Thoracic aorta (tissue), 2 donors: ENCODE measurements around the gene ATP1A2. TPM values are rescaled to one million over a fixed set of nuclear protein-coding genes. Genes with fewer than 3 reads are reported as not detected.

Source experiments
- ATAC-seq: fragments of 150-250 bp; one replicate; pipeline ENCODE4 v1.8.0; 2017; ENCODE audit warnings: low read depth; ENCODE audit not compliant: insufficient number of reproducible peaks, low FRiP score
- DNase-seq: peaks from one replicate; pipeline ENCODE4 v3.0.0-alpha.2; 2020; ENCODE audit warnings: low spot score
- H3K27ac ChIP-seq, 2 donors: fragments of 200-600 bp; sonication (generic); 1 replicate in 1 of 2; 2 replicates in 1 of 2; pipeline ENCODE4 v1.5.1; 2016; ENCODE audit warnings: mild to moderate bottlenecking in 2 of 2, moderate library complexity in 2 of 2
- H3K27me3 ChIP-seq: fragments of 200-600 bp; sonication (generic); replicated peaks from 2 replicates; pipeline ENCODE4 v1.6.0; 2016; ENCODE audit warnings: mild to moderate bottlenecking; ENCODE audit not compliant: insufficient read depth
- H3K36me3 ChIP-seq: fragments of 200-600 bp; sonication (generic); one replicate; pipeline ENCODE4 v1.5.1; 2016
- H3K4me1 ChIP-seq, 2 donors: fragments of 200-600 bp; sonication (generic); 1 replicate in 1 of 2; 2 replicates in 1 of 2; pipeline versions ENCODE4 v1.5.1 to v1.6.0; 2016; ENCODE audit warnings: low read depth in 2 of 2, mild to moderate bottlenecking in 1 of 2; ENCODE audit not compliant: control insufficient read depth in 1 of 2
- H3K4me3 ChIP-seq: fragments of 200-600 bp; sonication (generic); 2 replicates; pipeline ENCODE4 v1.5.1; 2016; ENCODE audit warnings: mild to moderate bottlenecking
- H3K9me3 ChIP-seq: fragments of 200-600 bp; sonication (generic); 2 replicates; pipeline ENCODE4 v1.5.1; 2016
- total RNA-seq, 2 donors: library from RNA; depleted of rRNA; stranded (reverse); fragments of >200 nt; gene quantifications; one replicate each; pipeline versions ENCODE4 v1.1.0 to v1.2.3, GENCODE V29; 2016
- TF ChIP-seq, protein P1 (sequence below): fragments of 200-600 bp; sonication (generic); IDR thresholded peaks from one replicate; pipeline ENCODE4 v1.5.1; 2019; ENCODE audit warnings: antibody characterized with exemption

Gene ATP1A2
- total RNA-seq, 2 donors from 2014 or later = 86.0 to 146 TPM

DNA sequence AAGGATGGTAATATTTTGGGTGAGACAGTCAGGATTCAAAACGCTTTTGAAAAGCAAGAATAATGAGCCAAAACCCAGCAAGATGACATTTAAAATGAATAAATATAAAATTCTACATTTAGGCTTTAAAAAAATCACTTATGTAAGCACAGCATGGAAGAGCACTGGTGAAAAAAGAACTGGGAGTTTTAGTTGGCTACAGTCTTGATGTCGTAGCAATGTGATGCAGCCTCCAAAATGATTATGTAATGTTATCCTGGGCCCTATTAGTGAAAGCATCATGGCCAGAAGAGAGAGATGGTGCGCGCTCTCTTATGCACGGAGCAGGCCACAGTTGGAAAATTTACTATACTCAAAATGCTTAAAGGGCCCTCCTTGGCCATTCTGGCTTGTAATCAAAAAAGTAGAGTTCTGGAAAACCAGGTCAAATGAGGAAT, 29.1 kb upstream of the ATP1A2 start:
- Histone ChIP-seq H3K9me3 (no peaks in the 10 kb centered on the region), H3K4me1 (peaks cover 18 to 35% of the 10 kb centered on the region in 2 donors), H3K27ac (peak overlapping the region; percentile 87 to 89), H3K4me3 (peak overlapping the region; percentile 37), H3K36me3 (peaks cover 6% of the 10 kb centered on the region), H3K27me3 (no peaks in the 10 kb centered on the region)
- TF ChIP-seq, protein P1, sequence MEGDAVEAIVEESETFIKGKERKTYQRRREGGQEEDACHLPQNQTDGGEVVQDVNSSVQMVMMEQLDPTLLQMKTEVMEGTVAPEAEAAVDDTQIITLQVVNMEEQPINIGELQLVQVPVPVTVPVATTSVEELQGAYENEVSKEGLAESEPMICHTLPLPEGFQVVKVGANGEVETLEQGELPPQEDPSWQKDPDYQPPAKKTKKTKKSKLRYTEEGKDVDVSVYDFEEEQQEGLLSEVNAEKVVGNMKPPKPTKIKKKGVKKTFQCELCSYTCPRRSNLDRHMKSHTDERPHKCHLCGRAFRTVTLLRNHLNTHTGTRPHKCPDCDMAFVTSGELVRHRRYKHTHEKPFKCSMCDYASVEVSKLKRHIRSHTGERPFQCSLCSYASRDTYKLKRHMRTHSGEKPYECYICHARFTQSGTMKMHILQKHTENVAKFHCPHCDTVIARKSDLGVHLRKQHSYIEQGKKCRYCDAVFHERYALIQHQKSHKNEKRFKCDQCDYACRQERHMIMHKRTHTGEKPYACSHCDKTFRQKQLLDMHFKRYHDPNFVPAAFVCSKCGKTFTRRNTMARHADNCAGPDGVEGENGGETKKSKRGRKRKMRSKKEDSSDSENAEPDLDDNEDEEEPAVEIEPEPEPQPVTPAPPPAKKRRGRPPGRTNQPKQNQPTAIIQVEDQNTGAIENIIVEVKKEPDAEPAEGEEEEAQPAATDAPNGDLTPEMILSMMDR = no peak
- ATAC-seq = peak; percentile 59
- DNase-seq = no peak

DNA sequence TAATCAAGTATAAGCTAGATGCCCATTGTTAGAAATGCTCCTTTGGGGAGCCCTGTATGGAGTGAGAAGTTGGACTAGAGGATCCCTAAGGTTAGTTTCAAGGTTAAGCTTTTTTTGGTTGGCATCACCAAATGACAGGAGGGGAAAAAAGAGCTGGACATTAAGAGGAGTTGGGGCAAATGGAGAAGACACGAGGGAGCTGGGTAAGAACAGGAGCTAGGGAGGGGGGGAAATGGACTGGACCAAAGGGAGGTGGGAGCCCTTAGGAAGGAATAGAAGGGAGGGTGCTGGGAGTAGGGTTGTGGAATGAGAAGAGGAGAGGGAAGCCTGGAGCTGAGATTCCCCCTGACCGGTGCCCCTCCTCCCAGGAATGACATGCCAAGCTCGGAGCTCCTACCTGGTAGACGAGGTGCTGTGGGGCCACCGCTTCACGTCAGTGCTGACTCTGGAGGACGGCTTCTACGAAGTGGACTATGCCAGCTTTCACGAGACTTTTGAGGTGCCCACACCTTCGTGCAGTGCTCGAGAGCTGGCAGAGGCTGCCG, 28.4 kb upstream of the ATP1A2 start:
- Histone ChIP-seq H3K27me3 (no peaks in the 10 kb centered on the region), H3K4me1 (peaks cover 18 to 33% of the 10 kb centered on the region in 2 donors), H3K36me3 (peaks cover 13% of the 10 kb centered on the region), H3K4me3 (no peak overlapping the region), H3K9me3 (no peaks in the 10 kb centered on the region), H3K27ac (peak overlapping the region; percentile 87 to 89)
- TF ChIP-seq, protein P1 = no peak
- DNase-seq = no peak
- no peak for ATAC-seq

DNA sequence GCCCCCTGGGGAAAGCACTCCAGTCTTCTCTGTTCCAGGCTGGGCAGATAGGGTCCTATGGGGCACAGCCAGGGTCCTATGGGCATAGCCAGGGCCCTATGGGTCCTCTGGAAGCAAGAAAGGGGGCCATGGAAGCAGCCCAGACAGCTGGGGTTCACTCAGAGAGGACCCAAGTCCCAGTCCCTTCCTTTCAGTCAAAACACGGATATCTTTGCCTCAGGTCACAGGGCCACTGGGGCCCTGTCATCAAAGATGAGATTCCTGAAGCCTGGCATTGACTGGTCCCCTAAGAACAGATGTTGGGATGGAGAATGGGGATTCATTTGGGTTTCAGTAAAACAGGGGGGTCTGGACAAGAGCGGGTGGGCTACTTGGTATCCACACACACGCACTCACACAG, 25.7 kb upstream of the ATP1A2 start:
- Histone ChIP-seq H3K36me3 (peaks cover 31% of the 10 kb centered on the region), H3K4me1 (peaks cover 13 to 29% of the 10 kb centered on the region in 2 donors), H3K9me3 (no peaks in the 10 kb centered on the region), H3K4me3 (no peak overlapping the region), H3K27ac (no peak overlapping the region), H3K27me3 (no peaks in the 10 kb centered on the region)
- ATAC-seq (no peak), DNase-seq (no peak)
- TF ChIP-seq, protein P1 = no peak

DNA sequence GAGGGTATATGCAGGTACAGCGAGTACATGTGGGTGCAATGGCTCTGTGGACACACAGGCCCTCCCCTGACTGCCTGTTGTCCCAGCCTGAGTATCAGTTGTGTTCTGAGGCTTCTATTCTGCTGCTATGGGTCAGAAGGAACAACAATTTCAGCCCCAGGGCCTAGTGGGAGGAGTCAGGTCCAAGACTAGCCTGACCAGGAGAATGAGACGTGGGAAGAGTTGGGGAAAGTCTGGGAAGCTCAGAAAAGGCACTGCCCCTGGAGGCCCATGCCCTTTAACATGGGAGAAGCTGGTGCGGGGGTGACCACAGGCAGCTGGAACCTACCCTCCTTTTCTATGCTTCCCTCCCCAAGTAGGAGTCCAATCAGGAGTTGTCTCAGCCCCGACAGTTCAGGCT, 24.8 kb upstream of the ATP1A2 start:
- no peaks in the 10 kb centered on the region for H3K27me3 ChIP-seq
- H3K27ac ChIP-seq = no peak overlapping the region
- H3K9me3 ChIP-seq = no peaks in the 10 kb centered on the region
- no peak overlapping the region for H3K4me3 ChIP-seq
- H3K36me3 ChIP-seq = peaks cover 31% of the 10 kb centered on the region
- DNase-seq = no peak
- H3K4me1 ChIP-seq = peaks cover 5 to 29% of the 10 kb centered on the region in 2 donors
- TF ChIP-seq, protein P1 = no peak
- no peak for ATAC-seq

DNA sequence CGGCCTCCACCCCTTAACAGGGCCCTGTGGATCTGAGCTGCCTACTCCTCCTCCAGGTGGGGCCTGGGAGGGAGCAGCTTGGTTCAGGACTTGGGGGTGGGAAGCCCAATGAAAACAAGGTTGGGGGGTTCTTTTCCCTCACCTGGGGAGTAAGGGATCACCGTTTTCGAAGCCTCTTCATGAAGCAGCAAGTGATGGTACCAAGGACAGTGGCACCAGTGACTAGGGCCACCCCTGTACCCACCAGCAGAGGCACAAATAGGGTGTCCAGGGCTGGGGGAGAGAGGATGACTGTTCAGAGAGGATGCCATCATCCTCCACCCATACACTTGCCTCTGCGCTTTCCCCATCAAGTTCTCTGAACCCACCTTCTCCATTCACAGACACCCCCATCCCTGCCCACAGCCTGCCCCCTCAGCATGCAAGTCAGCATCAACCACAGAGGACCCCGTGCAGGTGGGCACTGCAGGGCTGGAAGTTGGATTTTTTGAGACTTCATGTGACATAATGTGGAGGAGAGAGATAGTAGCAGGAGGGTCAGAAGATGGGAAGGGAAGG, 23.8 kb upstream of the ATP1A2 start:
- ATAC-seq (no peak), DNase-seq (no peak)
- Histone ChIP-seq H3K9me3 (no peaks in the 10 kb centered on the region), H3K4me3 (no peak overlapping the region), H3K4me1 (peaks cover 8 to 29% of the 10 kb centered on the region in 2 donors), H3K27me3 (no peaks in the 10 kb centered on the region), H3K36me3 (peaks cover 31% of the 10 kb centered on the region), H3K27ac (no peak overlapping the region)
- TF ChIP-seq, protein P1 = no peak
